Cortex of kidney (tissue), 1 donor: Measurements from ENCODE around the gene GLB1L2.
"Not testable (repeated sequence)": the region's sequence is repeated elsewhere in the genome, so short reads cannot be mapped to it uniquely, and the experiment has no call there.

Experiments
- DNase-seq: peaks from one replicate; lab custom pipeline; 2025; lab: John Stamatoyannopoulos, UW

Gene GLB1L2

DNA sequence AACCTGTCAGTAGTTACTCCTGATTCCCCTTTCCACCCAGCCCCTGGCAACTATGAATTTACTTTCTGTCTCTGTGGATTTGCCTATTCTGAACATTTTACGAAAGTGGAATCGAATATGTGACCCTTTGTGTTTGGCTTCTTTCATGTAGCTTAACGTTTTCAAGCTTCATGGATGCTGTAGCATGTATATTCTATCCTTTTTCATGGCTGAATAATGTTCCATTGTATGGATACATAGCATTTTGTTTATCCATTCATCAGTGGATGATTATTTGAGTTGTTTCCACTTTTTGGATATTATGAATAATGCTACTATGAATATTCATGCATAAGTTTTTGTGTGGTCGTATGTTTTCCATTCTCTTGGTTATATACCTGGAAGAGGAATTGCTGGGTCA, 9.2 kb upstream of the GLB1L2 start:
- no peak for DNase-seq

DNA sequence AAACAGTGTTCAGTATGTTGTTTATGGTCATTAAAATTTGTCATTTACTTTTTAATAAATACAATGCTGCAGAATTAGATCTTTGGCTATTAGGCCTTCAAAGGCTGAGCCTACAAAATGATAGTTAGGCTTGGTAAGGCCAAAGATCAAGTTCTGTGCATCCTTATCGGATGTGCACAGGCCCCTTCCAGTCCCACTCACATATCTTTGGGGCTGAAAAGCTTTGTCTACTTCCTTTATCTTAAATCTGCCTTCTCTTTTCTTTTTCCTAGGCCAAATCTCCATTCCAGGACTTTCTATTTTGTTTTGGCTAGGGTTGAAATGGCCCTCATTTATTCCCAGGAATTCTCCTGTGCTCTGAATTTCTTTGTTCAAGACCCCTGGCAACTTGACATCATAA, 3.4 kb upstream of the GLB1L2 start:
- DNase-seq: no peak

DNA sequence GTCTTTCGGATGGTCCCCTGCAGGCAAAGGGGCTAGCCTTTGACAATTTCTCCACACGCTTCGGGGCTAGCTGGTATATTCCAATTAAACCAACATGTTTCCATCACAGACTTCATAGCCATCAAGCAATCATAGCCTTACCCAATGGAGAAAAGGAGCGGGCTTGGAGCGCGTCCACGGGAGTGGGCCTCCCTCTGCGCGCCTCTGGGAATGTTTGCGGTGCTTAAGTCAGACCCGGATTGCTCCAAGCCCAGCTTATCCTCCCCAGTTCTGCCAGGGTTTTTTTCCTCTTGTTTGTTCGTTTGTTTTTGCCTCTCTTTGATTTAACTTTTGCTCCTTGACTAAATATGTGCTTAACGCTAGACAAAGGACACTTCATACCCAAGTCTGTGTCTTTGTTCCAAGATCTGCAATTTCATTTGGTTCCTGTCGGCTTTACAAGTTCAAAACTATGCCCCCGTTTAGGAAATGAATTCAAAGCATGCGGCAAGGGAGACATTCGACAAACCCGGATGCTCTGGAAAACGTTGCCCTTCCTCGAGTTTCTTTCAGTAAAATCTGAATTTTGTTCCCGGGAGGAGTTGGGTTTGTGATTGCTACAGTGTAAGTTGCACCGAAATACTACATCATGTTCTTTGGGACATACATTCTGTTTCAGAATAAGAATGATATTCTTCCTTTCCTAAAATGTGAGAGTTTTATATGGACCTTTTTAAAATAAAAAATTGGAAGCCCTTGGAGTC, 1.0 kb upstream of the GLB1L2 start:
- no peak for DNase-seq

- DNase-seq: no peak
These were observed 422 bp downstream of the GLB1L2 start for GRCh38 chr11:134332189-134332631.

DNA sequence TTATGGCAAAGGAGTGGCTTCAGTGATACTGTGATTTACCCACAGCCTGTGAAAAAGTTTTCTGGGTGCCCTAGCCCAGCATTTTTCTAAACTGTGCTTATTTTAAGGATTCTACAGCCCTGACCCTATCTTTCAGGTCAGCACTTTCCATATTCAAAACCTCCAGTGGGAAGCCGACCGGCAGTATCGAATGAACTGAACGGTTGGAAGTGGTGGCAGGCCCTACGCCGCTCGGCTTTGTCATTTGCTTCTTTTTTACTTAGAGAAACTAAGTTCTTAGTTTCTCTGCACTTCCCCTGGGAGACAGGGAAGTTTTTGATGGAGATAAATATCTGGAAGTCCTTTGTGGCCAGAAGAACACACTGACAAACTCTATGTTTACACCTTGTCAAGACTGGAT, 994 bp downstream of the GLB1L2 start:
- no peak for DNase-seq

GRCh38 chr11:134333312-134333711, 1.5 kb downstream of the GLB1L2 start:
- no peak for DNase-seq

DNA sequence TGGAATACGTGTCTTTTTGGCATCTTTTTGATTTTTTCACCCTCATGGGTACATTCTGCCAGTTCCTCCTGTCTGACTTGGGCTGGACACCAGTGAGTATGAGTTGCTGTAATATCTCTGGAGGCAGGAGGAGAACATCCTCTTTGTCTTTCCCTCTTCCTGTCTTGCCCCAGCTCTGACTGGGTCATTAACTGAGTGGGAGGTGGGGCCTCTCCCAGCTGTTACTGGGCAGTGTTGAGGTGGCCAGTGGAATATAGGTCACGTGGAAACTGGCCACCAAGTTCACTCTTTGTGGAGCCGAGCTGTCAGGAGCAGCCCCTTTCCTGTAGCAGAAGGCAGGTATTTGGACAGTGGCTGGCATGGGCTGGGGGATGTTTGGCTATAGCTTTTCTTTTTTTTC, 2.2 kb downstream of the GLB1L2 start:
- DNase-seq: no peak

DNA sequence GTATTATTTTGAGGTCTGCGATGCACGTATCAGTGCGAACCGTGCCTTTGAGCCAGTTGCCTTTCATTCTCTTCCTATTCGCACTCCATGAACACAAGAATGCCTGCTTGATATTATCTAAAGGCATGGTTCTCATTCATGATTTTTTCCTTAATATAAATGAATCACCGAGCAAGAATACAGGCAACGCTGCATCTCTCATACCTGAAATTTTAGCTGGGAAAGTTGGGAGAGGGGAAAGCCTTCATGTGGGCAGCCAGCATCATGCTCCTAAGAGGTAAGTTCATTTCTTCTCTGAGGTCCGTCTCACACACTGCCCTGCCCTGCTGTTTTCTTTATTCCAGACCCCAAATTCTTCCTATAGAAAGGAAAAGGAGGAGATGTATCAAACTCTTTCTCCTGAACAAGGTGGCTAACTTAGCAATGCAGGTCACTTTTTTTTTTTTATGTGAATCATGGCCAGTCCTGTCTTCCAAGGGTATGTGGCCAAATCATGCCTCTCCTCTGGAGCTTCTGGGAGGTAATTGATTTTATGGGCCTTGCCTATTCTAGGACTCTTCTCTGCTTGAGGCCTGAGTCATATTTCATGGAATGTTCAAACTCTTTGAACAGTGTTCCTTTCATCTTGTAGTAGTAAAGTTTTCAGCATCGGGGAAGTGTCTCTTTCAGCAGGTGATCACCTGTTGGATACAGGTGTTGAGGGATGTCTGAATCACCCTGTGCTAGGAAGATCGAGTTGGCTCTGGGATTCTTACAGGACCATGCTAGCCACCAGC, 3.2 kb downstream of the GLB1L2 start:
- DNase-seq: no peak

DNA sequence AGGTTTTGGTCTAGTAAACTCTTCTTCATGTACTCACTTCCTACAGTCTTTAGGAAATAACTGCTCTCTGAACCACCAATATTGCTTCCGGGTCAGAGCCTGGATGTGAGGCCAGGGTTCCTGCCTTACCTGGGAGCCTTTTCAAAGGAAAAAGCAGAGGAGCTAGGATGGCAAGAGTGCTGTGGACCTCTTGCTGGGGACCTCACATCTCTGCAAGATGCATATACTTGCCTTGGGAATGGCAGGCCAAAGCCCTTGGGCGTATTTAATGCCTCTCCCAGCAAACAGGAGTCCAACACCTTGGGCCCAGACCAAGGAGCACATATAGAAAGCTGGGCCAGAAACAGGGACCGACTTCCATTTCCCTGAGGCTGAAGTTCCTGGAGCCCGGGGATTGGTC, 5.3 kb downstream of the GLB1L2 start:
- DNase-seq: no peak

GRCh38 chr11:134338068-134338467, 6.3 kb downstream of the GLB1L2 start:
- no peak for DNase-seq

DNA sequence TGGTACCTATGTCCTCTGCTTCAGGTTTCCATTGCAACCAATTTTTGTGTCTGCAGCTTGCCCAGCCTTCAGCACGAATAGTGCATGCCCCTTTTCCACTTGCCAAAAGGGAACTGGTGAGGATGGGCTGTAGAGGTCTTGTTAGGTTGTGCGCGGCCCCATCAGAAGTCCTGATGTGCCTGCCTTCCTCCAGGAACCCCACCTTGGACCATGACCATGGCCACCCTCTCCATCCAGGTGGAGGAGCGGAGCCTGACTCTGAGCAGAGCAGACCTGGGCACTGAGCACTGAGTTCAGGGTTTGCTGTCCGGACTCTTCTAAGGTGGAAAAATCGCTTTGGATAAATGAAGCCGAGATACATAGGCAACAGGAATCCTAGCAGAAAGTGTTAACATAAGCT, 6.9 kb downstream of the GLB1L2 start:
- no peak for DNase-seq

DNA sequence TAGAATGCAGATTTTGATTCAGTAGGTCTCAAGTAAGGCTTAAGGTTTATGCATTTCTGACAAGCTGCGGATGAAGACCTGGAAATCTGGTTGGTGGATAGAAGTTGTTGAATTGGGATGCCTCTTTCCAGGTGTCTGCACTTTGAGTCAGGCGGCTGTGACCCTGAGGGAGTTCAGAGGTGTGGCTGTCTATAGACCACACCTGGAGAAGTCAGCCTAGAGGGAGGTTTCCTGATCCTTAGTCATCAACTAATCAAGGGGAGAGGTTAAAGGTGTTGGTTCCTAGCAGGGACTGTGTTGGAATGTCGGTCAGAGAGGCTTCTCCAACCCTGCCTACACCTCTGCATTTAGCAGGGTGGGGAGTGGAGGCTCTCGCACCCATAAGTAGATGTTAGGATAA, 8.0 kb downstream of the GLB1L2 start:
- no peak for DNase-seq

DNA sequence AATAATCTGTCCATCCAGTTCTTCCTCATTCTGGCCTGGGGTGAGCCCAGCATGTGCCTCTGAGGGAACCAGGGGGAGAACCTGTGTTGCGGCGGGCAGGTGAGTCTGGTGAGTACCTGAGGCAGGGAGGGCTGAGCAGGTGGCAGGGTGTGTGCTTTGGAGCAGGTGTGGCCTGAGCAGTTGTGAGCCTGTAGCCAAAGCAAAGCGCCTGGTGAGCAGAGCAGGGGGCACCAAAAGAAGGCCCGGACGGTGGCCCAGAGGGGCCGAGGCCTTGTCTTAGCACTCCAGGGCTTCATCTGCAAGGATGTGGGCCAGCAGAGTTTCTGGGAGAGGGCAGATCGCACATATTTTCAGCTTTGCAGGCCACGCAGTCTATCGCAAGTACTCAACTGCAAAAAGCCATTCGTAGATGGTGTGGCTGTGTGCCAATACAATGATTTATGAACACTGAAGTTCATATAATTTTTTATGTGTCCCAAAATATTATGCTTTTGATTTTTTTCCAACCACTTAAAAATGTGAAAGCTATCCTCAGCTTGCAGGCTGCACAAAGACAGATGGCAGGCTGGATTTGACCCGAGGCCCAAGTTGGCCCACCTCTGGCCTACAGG, 8.7 kb downstream of the GLB1L2 start:
- DNase-seq: no peak

GRCh38 chr11:134341805-134342571, 10.2 kb downstream of the GLB1L2 start:
- DNase-seq: no peak

GRCh38 chr11:134342572-134343340, 11.0 kb downstream of the GLB1L2 start:
- DNase-seq: no peak

DNA sequence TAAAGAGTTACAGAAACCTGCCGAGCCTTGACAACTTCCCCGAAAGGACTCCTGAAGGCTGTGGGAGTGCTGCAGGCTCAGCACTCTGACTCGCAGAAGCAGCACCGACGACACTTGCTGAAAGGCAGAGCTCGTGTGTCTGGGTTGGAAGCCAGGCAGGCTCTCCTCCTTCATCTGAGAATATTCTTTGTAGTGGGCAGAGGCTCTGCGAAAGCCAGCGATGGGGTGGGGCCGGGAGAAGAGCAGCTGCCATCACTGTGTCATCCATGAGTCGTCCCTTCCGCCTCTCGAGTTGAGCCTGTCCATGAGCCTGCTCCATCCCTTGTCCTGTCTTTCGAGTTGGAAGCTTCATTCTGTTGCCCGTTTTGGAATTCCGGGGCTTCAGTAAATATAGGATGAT, 11.9 kb downstream of the GLB1L2 start:
- no peak for DNase-seq

DNA sequence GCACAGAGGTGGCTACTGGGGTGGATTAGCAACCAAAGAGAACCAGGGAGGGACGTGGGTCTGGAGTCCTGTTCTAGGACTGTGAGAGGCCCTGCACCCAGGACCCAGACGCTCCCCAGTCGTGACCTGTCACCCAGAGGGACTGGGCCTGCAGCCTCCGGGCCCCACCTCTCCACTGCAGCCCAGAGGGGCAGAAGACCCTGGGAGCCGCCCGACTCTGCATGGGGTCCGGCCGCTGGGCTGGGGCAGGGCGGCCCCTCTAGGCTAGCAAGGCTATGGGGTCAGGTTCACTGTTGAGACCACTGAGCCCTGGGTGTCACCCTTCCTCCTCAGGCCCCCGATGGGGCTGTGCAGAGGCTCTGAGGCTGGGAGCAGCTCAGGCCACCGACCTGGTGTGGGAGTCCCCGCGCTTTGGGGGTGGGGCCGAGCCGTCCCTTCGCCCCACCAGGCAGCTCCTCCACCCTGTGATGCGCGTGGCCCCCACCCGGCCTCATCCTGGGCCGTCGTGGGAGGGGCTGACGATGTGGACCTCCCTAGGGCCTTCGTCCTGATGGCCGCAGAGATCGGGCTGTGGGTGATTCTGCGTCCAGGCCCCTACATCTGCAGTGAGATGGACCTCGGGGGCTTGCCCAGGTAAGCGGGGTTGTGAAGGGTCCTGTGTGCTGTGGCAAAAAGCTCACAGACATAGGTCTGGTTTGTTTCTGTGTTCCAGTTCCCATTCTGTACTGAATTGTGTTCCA, 12.9 kb downstream of the GLB1L2 start:
- DNase-seq: not testable (repeated sequence)

GRCh38 chr11:134345237-134345550, 13.4 kb downstream of the GLB1L2 start:
- DNase-seq: no peak

DNA sequence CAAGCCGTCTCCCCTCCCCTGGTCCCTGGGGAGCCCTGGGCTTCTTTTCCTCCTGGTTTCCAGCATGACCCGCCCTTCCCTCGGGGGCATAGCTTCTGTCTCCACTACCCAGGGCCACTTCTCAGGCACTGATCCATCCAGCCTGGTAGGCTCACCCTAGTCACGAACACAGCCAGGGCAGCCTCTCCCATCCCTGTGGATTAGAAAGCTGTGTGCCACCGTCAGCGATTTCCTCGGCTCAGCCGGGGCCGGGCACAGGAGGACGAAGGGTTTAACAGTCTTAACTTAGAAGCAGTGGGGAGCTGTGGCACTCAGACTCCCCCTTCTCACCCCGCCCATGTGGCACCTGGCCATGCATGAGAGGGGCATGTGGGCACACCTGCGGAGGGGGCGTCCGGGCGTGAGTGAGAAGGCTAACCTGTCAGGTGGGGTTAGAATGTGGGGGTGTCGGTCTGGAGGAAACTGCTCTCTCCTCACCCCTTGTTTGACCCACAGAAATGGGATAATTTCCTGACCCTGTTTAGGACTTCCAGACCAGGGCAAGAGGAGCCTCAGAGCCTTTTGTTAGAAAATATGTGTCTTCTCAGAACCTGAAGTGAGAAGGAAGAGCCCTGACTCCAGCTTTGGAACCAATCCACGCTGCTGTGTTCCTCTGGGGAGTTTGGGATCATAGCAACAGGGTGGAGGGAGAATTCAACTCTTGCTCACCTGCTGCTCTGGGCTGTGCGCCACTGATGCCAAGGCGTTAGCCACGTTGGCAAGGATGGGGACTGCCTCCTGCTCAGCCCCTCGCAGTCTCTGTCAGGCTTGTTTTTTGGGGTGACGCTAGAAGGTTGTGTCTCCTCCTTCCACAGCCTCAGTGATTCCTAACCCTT, 14.6 kb downstream of the GLB1L2 start:
- DNase-seq: no peak

DNA sequence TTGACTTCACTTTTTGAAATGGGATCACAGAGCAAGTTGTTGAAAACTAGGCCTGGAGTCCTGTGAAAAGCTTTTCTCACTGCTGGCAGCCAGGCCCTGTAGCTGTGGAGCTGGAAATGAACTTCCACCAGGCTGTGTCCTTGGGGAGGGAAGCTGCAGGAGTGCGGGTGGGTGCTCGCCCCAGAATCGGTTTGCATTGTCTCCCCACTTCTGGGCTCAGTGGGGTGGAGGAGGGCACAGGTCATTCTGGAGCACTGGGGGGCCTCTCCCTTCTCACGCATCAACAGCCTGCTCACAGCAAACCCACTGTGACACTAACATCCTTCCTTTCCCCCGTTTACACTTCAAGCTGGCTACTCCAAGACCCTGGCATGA, 15.2 kb downstream of the GLB1L2 start:
- DNase-seq: no peak
